HEK293T (cell line): Measurements from ENCODE around the gene THEM4.

Experiments used
- ARNT ChIP-seq: fragments of 450-650 bp; IDR thresholded peaks from 2 replicates; pipeline ENCODE4 v1.6.1; 2017; ENCODE audit warnings: mild to moderate bottlenecking
- BHLHE40 ChIP-seq: fragments of 450-650 bp; IDR thresholded peaks from 2 replicates; pipeline ENCODE4 v1.6.1; 2016; ENCODE audit warnings: mild to moderate bottlenecking, moderate library complexity, borderline replicate concordance
- CTBP1 ChIP-seq: fragments of 450-650 bp; IDR thresholded peaks from 2 replicates; pipeline ENCODE4 v1.6.1; 2016; ENCODE audit warnings: borderline replicate concordance
- ELF4 ChIP-seq: fragments of 450-650 bp; IDR thresholded peaks from 2 replicates; pipeline ENCODE4 v1.6.1; 2017; ENCODE audit warnings: antibody characterized with exemption
- HDGF ChIP-seq: fragments of 450-650 bp; IDR thresholded peaks from 2 replicates; pipeline ENCODE4 v1.6.1; 2017; ENCODE audit warnings: antibody characterized with exemption, borderline replicate concordance
- SP1 ChIP-seq: fragments of 450-650 bp; IDR thresholded peaks from 2 replicates; pipeline ENCODE4 v1.6.1; 2017
- SUZ12 ChIP-seq: fragments of 450-650 bp; IDR thresholded peaks from 2 replicates; pipeline ENCODE4 v1.6.1; 2016; ENCODE audit warnings: mild to moderate bottlenecking

- TF ChIP-seq HDGF (no peak), BHLHE40 (no peak), ELF4 (no peak), ARNT (no peak), CTBP1 (no peak), SP1 (no peak), SUZ12 (no peak)
Observed at GRCh38 chr1:151912973-151913372, 3.7 kb upstream of the THEM4 start.
